ENCODE results near the gene NUP98.

NUP98 gene

GRCh38 chr11:3834349-3834663 is 37.0 kb upstream of the NUP98 start:
- no peak for TF ChIP-seq MAX (IDR thresholded peaks at IDR 0.05)
- no peak for TF ChIP-seq TAF1 (IDR thresholded peaks at IDR 0.05; ENCODE audit: low read depth)
- TF ChIP-seq, protein P1, sequence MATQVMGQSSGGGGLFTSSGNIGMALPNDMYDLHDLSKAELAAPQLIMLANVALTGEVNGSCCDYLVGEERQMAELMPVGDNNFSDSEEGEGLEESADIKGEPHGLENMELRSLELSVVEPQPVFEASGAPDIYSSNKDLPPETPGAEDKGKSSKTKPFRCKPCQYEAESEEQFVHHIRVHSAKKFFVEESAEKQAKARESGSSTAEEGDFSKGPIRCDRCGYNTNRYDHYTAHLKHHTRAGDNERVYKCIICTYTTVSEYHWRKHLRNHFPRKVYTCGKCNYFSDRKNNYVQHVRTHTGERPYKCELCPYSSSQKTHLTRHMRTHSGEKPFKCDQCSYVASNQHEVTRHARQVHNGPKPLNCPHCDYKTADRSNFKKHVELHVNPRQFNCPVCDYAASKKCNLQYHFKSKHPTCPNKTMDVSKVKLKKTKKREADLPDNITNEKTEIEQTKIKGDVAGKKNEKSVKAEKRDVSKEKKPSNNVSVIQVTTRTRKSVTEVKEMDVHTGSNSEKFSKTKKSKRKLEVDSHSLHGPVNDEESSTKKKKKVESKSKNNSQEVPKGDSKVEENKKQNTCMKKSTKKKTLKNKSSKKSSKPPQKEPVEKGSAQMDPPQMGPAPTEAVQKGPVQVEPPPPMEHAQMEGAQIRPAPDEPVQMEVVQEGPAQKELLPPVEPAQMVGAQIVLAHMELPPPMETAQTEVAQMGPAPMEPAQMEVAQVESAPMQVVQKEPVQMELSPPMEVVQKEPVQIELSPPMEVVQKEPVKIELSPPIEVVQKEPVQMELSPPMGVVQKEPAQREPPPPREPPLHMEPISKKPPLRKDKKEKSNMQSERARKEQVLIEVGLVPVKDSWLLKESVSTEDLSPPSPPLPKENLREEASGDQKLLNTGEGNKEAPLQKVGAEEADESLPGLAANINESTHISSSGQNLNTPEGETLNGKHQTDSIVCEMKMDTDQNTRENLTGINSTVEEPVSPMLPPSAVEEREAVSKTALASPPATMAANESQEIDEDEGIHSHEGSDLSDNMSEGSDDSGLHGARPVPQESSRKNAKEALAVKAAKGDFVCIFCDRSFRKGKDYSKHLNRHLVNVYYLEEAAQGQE (IDR thresholded peaks at IDR 0.05; ENCODE audit: low read depth) = no peak
- TF ChIP-seq TCF12 (IDR thresholded peaks at IDR 0.05; ENCODE audit: low read depth) = no peak
- no peak for TF ChIP-seq TEAD4 (IDR thresholded peaks at IDR 0.05)
- no peak for TF ChIP-seq ZBTB7A (IDR thresholded peaks at IDR 0.05; ENCODE audit: low read depth)

- TF ChIP-seq CEBPB (IDR thresholded peaks at IDR 0.05) (no peak), NFIC (IDR thresholded peaks at IDR 0.05) (no peak), YY1 (IDR thresholded peaks at IDR 0.05; ENCODE audit: low read depth) (no peak), RAD21 (IDR thresholded peaks at IDR 0.05; ENCODE audit: low read depth) (no peak), TAF1 (IDR thresholded peaks at IDR 0.05; ENCODE audit: low read depth) (no peak), ZBTB7A (IDR thresholded peaks at IDR 0.05; ENCODE audit: low read depth) (no peak), FOXM1 (IDR thresholded peaks at IDR 0.05; ENCODE audit: borderline replicate concordance, low read depth) (no peak), EP300 (IDR thresholded peaks at IDR 0.05; ENCODE audit: borderline replicate concordance) (no peak), MAX (IDR thresholded peaks at IDR 0.05) (no peak), TEAD4 (IDR thresholded peaks at IDR 0.05) (no peak), USF1 (IDR thresholded peaks at IDR 0.05) (no peak), TCF12 (IDR thresholded peaks at IDR 0.05; ENCODE audit: low read depth) (no peak), CREB1 (IDR thresholded peaks at IDR 0.05; ENCODE audit: low read depth) (no peak)
- TF ChIP-seq, protein P1 (IDR thresholded peaks at IDR 0.05; ENCODE audit: low read depth) = no peak
Observed at GRCh38 chr11:3833449-3833848, 36.1 kb upstream of the NUP98 start.

DNA sequence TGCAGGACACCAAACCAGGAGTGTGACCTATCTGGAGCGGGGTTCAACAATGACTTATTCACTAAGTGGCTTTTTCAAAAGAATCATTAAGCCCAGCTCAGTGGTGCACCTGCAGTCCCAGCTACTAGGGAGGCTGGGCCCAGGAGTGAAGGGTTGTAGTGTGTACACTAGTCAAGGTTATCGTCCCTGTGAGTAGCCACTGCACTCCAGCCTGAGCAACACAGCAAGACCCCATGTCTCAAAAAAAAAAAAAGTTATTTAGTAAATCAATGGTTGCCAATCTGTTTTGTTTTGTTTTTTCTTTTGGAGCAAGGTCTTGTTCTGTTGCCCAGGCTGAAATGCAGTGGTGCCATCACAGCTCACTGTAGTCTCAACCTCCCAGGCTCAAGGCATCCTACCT is 35.5 kb upstream of the NUP98 start:
- TF ChIP-seq RAD21 (IDR thresholded peaks at IDR 0.05; ENCODE audit: low read depth) (no peak), YY1 (IDR thresholded peaks at IDR 0.05; ENCODE audit: low read depth) (no peak), TAF1 (IDR thresholded peaks at IDR 0.05; ENCODE audit: low read depth) (no peak), MAX (IDR thresholded peaks at IDR 0.05) (no peak), ZBTB7A (IDR thresholded peaks at IDR 0.05; ENCODE audit: low read depth) (no peak), CEBPB (IDR thresholded peaks at IDR 0.05) (no peak), CREB1 (IDR thresholded peaks at IDR 0.05; ENCODE audit: low read depth) (no peak), TCF12 (IDR thresholded peaks at IDR 0.05; ENCODE audit: low read depth) (no peak), NFIC (IDR thresholded peaks at IDR 0.05) (no peak), USF1 (IDR thresholded peaks at IDR 0.05) (no peak), FOXM1 (IDR thresholded peaks at IDR 0.05; ENCODE audit: borderline replicate concordance, low read depth) (no peak), EGR1 (IDR thresholded peaks at IDR 0.05) (no peak), EP300 (IDR thresholded peaks at IDR 0.05; ENCODE audit: borderline replicate concordance) (no peak), TEAD4 (IDR thresholded peaks at IDR 0.05) (no peak)
- TF ChIP-seq, protein P1 (IDR thresholded peaks at IDR 0.05; ENCODE audit: low read depth) = no peak

DNA sequence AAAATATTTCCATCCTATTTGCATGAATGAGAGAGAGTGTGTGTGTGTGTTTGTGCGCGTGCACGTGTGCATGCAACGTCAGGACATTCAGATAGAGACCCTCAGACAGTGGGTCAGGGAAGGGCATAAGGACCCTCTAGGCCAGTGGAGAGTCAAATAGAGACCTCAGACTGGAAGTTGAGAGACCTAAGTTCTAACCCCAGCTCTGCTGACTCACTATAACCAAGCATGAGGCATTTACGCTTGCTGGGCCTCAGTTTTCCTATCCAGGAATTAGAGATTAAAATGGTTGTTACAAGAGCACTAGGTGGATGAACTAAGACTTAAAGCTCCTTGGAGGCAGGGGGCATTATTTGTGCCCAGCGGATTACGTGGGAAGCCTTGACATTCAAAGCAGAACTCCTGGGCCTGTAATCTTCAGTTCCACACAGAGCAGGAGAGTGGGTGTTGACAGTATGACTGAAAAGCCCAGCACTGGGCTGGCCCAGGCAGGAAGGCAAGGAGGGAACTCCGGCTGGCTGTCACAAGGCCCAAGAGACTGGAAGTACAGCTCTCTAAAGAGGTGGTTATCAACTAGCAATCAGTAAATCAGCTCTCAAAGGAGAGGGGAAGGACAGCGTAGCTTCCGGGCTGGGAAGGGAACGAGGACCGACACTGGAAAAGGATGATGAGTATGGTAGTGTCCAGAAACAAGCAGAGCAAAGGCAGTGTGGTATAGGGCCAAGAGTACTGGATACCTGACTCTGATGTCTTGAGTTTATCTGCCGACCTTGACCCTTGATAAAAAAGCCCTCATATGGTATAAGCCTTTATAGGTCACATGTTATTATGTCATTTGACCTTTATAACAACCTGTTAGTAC is 34.3 kb upstream of the NUP98 start:
- TF ChIP-seq TAF1 (IDR thresholded peaks at IDR 0.05; ENCODE audit: low read depth) = no peak
- TF ChIP-seq TCF12 (IDR thresholded peaks at IDR 0.05; ENCODE audit: low read depth) = no peak
- TF ChIP-seq RAD21 (IDR thresholded peaks at IDR 0.05; ENCODE audit: low read depth) = no peak
- TF ChIP-seq FOXM1 (IDR thresholded peaks at IDR 0.05; ENCODE audit: borderline replicate concordance, low read depth) = no peak
- TF ChIP-seq NFIC (IDR thresholded peaks at IDR 0.05) = no peak
- TF ChIP-seq EP300 (IDR thresholded peaks at IDR 0.05; ENCODE audit: borderline replicate concordance) = no peak
- no peak for TF ChIP-seq ZBTB7A (IDR thresholded peaks at IDR 0.05; ENCODE audit: low read depth)
- no peak for TF ChIP-seq YY1 (IDR thresholded peaks at IDR 0.05; ENCODE audit: low read depth)
- no peak for TF ChIP-seq USF1 (IDR thresholded peaks at IDR 0.05)
- TF ChIP-seq CEBPB (IDR thresholded peaks at IDR 0.05) = no peak
- TF ChIP-seq CREB1 (IDR thresholded peaks at IDR 0.05; ENCODE audit: low read depth) = no peak
- TF ChIP-seq, protein P1 (IDR thresholded peaks at IDR 0.05; ENCODE audit: low read depth) = no peak
- TF ChIP-seq MAX (IDR thresholded peaks at IDR 0.05) = no peak
- no peak for TF ChIP-seq EGR1 (IDR thresholded peaks at IDR 0.05)
- no peak for TF ChIP-seq TEAD4 (IDR thresholded peaks at IDR 0.05)

Data from Ishikawa (cell line).